NCI-H2196 (cell line): ENCODE measurements around the gene SEC14L5.

ENCODE experiments used
- DNase-seq: peaks from one replicate; lab custom pipeline; 2025; ENCODE audit not compliant: unreplicated experiment; lab: John Stamatoyannopoulos, UW

The SEC14L5 gene

DNA sequence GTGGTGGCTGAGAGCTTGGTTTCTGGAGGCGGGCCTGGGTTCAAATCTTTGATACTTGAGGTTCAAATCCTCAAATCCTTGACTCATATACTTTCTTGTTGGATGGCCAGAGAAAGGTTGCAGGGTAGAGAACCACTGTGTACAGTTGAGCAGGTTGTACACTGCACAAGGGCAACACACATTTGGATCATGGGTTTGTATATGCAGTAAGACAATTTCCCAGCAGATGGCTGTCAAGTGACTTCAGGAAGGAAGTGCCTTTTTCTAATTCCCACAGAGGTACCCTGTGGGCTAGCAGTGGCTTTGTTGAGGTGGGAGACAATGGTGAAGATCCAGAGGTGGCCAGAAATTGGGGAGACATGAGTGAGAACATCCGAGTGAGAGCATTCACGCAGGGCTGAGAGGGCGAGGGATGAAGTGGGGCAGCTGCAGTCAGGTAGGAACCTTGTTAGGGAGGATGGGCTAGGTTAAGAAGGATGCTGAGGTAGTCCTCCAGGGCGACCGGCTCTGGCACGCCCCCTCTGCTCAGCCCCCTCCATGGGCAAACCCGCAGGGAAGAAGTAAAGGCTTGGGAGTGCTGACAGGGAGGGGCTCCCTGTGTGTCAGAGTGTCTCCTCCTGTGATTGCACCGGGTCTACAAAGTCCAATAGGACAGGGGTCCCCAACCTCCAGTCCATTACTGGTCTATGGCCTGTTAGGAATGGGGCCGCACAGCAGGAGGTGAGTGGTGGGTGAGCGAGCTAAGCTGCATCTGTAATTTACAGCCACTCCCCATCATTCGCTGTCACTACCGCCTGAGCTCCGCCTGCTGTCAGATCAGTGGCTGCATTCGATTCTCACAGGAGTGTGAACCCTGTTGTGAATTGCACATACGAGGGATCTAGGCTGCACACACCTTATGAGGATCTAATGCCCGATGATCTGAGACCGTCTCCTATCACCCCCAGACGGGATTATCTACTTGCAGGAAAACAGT is 104.9 kb downstream of the SEC14L5 start:
- DNase-seq: no peak

DNA sequence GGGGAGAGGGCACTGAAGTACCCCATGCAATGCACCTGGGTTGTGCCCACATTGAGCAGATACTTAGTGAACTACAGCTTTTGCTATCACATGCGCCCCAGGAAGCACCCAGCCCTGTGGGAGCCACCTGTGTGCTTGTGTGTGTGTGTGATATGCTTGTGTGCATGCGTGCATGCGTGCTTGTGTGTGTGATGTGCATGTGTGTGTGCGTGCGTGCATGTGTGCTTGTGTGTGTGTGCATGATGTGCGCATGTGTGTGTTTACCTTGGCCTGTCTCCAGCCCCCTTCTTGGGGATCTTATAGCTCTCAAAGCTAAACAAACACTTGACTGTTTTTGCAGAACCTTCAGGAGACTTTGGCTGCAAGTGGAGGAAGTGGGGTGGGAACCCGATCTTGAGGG is 106.8 kb downstream of the SEC14L5 start:
- peak; percentile 47 for DNase-seq

DNA sequence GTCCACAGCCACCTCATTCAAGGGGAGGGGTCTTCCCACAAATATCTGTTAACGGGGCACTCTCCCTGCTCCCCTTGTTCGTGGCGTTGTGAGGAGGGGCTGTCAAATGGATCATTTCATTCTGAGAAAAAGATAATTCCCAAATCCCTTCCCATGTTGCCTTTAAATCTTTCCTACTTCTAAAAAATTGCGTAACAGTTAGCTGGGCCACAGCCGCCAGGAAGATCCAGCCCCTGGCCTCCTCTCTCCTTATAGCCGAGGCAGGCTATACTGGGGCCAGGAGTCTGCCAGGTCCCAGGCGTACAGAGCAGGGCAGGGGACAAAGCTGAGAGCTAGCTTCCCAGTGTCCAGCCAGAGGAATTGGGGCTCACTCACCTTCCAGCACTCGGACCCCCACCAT is 107.2 kb downstream of the SEC14L5 start:
- no peak for DNase-seq

DNA sequence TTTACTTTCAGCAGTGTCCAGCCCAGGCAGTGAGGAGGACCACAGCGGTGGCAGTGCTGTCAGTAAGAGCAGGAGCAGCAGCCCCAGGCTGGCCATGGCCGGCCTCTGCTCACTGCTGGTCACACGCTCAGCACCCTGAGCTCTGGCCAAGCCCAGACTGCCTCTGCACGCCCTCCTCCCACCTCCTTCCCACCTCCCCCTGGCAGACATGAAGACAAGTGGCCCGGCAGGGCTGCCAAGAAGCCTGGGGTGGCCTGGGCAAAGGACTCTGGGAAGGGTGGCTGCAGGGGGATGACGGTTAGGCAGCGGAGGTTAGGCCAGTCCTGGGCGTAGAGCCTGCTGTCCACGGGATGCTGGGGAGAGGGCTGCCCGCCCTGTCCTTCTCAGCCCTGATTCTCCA is 107.7 kb downstream of the SEC14L5 start, which contains the start of gene C16orf89:
Gene C16orf89 (minus strand): TSS at position 144 of the 400 bp plus-strand sequence. CDS start 48 bp downstream, at position 96.
- DNase-seq: no peak

DNA sequence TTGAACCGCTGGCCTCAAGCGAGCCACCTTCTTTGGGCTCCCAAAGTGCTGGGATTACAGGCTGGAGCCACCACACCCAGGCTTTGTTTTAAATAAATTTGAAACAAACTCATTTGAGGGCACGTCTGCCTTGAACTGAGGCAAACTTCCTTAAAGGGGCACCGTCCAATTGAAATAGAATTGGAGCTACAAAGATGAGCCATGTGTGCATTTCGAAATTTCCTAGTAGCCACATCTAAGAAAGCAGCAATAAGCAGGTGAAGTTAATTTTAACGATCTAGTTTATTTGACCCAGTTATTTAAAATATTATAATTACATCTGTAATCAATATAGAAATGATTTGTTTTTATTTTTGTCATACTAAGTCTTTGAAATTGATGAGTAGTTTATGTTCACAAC is 108.4 kb downstream of the SEC14L5 start:
- DNase-seq: no peak
